Brain microvascular endothelial cell (primary cell): ENCODE measurements around the gene JHY.

Source experiments
- DNase-seq: peaks from one replicate; pipeline ENCODE4 v3.0.0-alpha.2; 2020
- H3K27ac ChIP-seq: fragments of 250-450 bp; sonication (Bioruptor Pico); 2 replicates; pipeline ENCODE4 v1.5.1; 2020; ENCODE audit warnings: mild to moderate bottlenecking, moderate library complexity
- H3K27me3 ChIP-seq: fragments of 250-450 bp; sonication (Bioruptor Pico); replicated peaks from 2 replicates; pipeline ENCODE4 v1.5.1; 2020; ENCODE audit warnings: mild to moderate bottlenecking
- H3K36me3 ChIP-seq: fragments of 250-450 bp; sonication (Bioruptor Pico); replicated peaks from 2 replicates; pipeline ENCODE4 v1.5.1; 2020; ENCODE audit warnings: mild to moderate bottlenecking
- H3K4me3 ChIP-seq: 2 replicates; pipeline ENCODE4 v1.5.1; 2011; ENCODE audit warnings: low read depth, mild to moderate bottlenecking, control low read depth, low read length, moderate library complexity
- CTCF ChIP-seq: IDR thresholded peaks from 2 replicates; pipeline ENCODE4 v1.5.1; 2011; ENCODE audit warnings: low read depth, mild to moderate bottlenecking, moderate library complexity, low read length, control low read depth, inconsistent platforms; ENCODE audit errors: missing control alignments
- in situ Hi-C: cut with HindIII; loops from 2 replicates; pipeline ENCODE4 v1.10.0; 2017; ENCODE audit warnings: low sequenced_read_pairs, low pct_ligation_motif_present

JHY gene

DNA sequence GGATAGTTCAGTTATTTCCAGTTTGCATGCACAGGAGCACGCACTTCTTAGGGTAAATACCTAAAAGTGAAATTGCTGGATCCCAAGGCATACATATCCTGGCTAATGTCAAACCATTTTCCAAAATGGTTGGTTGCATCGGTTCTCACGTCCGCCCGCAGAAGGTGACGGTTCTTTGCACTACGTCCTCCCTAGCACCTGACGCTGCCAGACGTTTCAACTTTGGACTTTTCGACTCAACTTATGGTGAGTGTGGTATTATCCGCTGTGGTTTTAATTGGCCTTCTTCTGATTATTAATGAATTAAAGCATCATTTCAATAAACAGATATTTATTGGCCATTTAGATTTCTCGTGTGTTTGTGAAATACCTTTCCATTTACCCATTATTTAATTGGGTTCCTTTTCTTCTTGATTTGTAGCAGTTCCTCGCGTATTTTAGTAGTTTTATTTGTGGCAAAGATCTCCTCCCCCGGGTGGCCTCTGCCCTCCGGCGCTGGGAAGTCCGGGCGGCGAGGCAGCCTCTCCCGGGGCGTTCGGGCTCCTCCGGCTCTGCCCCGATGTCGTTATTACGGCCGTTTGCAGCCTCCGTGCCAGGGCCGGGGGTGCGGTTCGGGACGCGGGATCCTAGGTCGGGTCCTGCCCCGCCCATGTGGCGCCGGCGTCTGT, at the start of gene JHY:
JHY (plus strand) TSS at position 571 of the 668 bp plus-strand sequence. CDS start 3,091 bp downstream, outside the sequence.
- peak within 1 kb of the TSS; percentile 72 for H3K27ac ChIP-seq
- no peak for DNase-seq
- in situ Hi-C loops, result no loop called here

GRCh38 chr11:122833846-122834464, 48.6 kb upstream of the JHY start:
- no peak overlapping the region for H3K4me3 ChIP-seq
- H3K27ac ChIP-seq, result no peak overlapping the region
- in situ Hi-C loops, result no loop called here
- H3K36me3 ChIP-seq, result no peaks in the 10 kb centered on the region
- no peak for TF ChIP-seq CTCF
- DNase-seq, result no peak
- H3K27me3 ChIP-seq, result no peaks in the 10 kb centered on the region

More for the DNA sequence above, at the start of gene JHY:
- Histone ChIP-seq H3K36me3 (no peaks in the 10 kb centered on the region), H3K27me3 (no peaks in the 10 kb centered on the region), H3K4me3 (peak within 1 kb of the TSS; percentile 69)
- TF ChIP-seq CTCF, result no peak

DNA sequence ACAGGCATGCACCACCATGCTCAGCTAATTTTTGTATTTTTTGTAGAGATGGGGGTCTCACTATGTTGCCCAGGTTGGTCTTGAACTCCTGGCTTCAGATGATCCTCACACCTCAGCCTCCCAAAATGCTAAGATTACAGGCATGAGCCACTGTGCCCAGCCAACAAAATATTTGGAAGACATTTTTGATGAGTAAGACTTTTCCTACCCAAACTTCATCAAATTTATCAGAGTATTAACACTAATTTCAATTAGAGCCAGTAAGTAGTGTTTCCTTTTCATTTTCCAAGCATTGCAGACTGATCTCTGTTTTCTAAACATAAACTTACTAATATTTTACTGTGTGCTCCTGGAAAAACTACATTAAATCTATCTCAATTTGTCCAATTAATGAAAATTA, 45.6 kb upstream of the JHY start:
- no peaks in the 10 kb centered on the region for H3K27me3 ChIP-seq
- no peak for TF ChIP-seq CTCF
- in situ Hi-C loops, result no loop called here
- H3K4me3 ChIP-seq, result no peak overlapping the region
- no peak overlapping the region for H3K27ac ChIP-seq
- DNase-seq, result no peak
- H3K36me3 ChIP-seq, result no peaks in the 10 kb centered on the region

- H3K4me3 ChIP-seq, result no peak overlapping the region
- TF ChIP-seq CTCF, result no peak
These were observed 44.8 kb upstream of the JHY start for GRCh38 chr11:122837528-122838346.

DNA sequence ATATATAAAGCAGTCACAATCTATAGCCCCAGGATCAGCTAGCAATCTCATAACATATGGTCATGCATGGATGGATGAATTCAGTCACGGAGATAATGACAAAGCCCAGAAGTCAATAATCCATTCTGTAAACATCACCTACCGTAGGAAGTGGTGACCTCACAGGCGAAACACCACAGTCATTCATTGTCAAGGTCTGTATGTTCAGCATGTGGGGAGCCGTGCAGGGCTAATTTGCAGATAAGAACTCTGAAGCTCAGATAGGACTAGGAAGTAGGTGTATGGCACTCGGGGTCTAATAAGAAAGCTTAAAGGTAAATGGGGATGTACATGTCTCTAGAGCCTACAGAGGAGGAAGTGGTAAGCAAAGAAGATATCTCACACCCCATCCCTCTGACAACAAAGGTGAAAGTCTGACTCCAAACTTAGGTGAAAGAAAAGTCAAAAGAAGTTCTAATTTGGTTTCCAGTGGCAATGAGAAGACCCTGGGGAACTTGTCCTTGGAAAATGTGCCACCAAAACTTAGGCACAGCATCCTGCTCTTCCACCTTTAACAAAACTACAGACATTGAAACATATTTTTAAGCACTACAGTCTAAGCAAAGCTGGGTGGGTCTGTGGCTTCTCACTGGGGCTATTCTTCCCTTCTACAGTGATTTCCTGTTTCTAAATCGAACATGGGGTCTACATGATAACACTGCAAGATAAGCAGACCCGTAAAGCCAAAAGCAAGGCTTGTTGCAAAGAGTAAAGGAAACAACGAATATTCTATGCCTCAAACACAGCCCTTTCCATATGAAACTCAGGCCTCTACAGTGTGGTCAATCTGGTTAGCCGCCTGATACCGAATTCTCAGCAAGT, 39.0 kb upstream of the JHY start:
- H3K27ac ChIP-seq, result no peak overlapping the region
- no peaks in the 10 kb centered on the region for H3K27me3 ChIP-seq
- H3K36me3 ChIP-seq, result no peaks in the 10 kb centered on the region
- DNase-seq, result no peak
- TF ChIP-seq CTCF, result no peak
- in situ Hi-C loops, result no loop called here
- H3K4me3 ChIP-seq, result no peak overlapping the region

More at GRCh38 chr11:122837528-122838346, 44.8 kb upstream of the JHY start:
- no peak for DNase-seq
- Histone ChIP-seq H3K36me3 (no peaks in the 10 kb centered on the region), H3K27me3 (no peaks in the 10 kb centered on the region), H3K27ac (no peak overlapping the region)
- in situ Hi-C loops, result no loop called here
